ENCODE data around the gene KCNS3.

Gene KCNS3

GRCh38 chr2:17910980-17911379 lies 32.5 kb downstream of the KCNS3 start:
- Mint-ChIP-seq H3K4me1 (ENCODE audit: low read depth) (no peaks in the 10 kb centered on the region), H3K4me3 (no peak overlapping the region), H3K9me3 (no peaks in the 10 kb centered on the region), H3K36me3 (ENCODE audit: low read depth) (no peaks in the 10 kb centered on the region), H3K27ac (no peak overlapping the region), H3K27me3 (ENCODE audit: low read depth) (peaks cover 3% of the 10 kb centered on the region)

- Mint-ChIP-seq H3K4me1 (ENCODE audit: low read depth) (no peaks in the 10 kb centered on the region), H3K9me3 (no peaks in the 10 kb centered on the region), H3K36me3 (ENCODE audit: low read depth) (no peaks in the 10 kb centered on the region), H3K4me3 (no peak overlapping the region), H3K27ac (no peak overlapping the region), H3K27me3 (ENCODE audit: low read depth) (peaks cover 3% of the 10 kb centered on the region)
Measured at GRCh38 chr2:17911491-17912260, 33.2 kb downstream of the KCNS3 start.

- H3K4me1 Mint-ChIP-seq (ENCODE audit: low read depth) = no peaks in the 10 kb centered on the region
- H3K36me3 Mint-ChIP-seq (ENCODE audit: low read depth) = no peaks in the 10 kb centered on the region
- peaks cover 3% of the 10 kb centered on the region for H3K27me3 Mint-ChIP-seq (ENCODE audit: low read depth)
- H3K27ac Mint-ChIP-seq = no peak overlapping the region
- H3K9me3 Mint-ChIP-seq = no peaks in the 10 kb centered on the region
- no peak overlapping the region for H3K4me3 Mint-ChIP-seq
Measured at GRCh38 chr2:17912266-17912691, 33.8 kb downstream of the KCNS3 start.

- Mint-ChIP-seq H3K27me3 (ENCODE audit: low read depth) (peaks cover 3% of the 10 kb centered on the region), H3K27ac (no peak overlapping the region), H3K36me3 (ENCODE audit: low read depth) (no peaks in the 10 kb centered on the region), H3K4me1 (ENCODE audit: low read depth) (no peaks in the 10 kb centered on the region), H3K9me3 (no peaks in the 10 kb centered on the region), H3K4me3 (no peak overlapping the region)
Measured at GRCh38 chr2:17915099-17915498, 36.6 kb downstream of the KCNS3 start.

GRCh38 chr2:17915811-17916518 lies 37.5 kb downstream of the KCNS3 start:
- Mint-ChIP-seq H3K9me3 (no peaks in the 10 kb centered on the region), H3K4me3 (no peak overlapping the region), H3K27ac (no peak overlapping the region), H3K36me3 (ENCODE audit: low read depth) (no peaks in the 10 kb centered on the region), H3K4me1 (ENCODE audit: low read depth) (no peaks in the 10 kb centered on the region), H3K27me3 (ENCODE audit: low read depth) (peaks cover 3% of the 10 kb centered on the region)

- Mint-ChIP-seq H3K4me3 (no peak overlapping the region), H3K4me1 (ENCODE audit: low read depth) (no peaks in the 10 kb centered on the region), H3K36me3 (ENCODE audit: low read depth) (no peaks in the 10 kb centered on the region), H3K27me3 (ENCODE audit: low read depth) (peaks cover 3% of the 10 kb centered on the region), H3K9me3 (no peaks in the 10 kb centered on the region), H3K27ac (no peak overlapping the region)
Measured at GRCh38 chr2:17916584-17916983, 38.1 kb downstream of the KCNS3 start.

DNA sequence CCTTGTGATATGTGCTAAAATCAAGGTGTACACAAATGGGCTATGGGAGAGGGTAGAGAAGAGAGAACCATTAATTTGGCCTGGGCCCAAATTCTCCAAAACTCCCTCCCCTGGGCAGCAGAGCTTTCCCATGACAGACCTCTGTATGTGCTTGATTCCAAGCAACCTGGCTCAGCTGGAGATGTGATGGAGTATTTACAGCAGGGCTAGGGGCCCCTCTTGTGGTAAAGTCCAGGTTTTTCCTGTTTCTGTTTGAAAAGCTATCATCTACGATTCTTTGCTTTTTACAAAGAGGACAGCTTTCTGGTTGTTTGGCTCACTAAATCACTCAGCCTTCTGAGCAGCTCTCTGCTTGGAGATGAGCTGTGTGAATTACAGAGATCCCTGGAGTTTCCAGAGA lies 40.3 kb downstream of the KCNS3 start:
- Mint-ChIP-seq H3K4me1 (ENCODE audit: low read depth) (no peaks in the 10 kb centered on the region), H3K27ac (no peak overlapping the region), H3K9me3 (no peaks in the 10 kb centered on the region), H3K36me3 (ENCODE audit: low read depth) (no peaks in the 10 kb centered on the region), H3K27me3 (ENCODE audit: low read depth) (peaks cover 3% of the 10 kb centered on the region), H3K4me3 (no peak overlapping the region)

DNA sequence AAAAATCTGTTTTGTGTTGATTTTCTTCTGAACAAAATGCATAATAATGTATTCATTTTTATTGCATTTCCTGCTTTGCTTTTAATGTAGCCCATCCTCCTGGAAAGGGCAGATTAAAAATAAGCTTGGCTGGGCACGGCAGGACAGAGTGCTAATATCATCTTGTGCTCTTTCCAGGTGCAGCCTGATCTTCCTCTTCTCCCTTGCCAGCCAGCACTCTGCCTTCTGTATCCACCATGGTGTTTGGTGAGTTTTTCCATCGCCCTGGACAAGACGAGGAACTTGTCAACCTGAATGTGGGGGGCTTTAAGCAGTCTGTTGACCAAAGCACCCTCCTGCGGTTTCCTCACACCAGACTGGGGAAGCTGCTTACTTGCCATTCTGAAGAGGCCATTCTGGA lies 52.3 kb downstream of the KCNS3 start:
- no peak overlapping the region for H3K4me3 Mint-ChIP-seq
- no peaks in the 10 kb centered on the region for H3K9me3 Mint-ChIP-seq
- H3K27ac Mint-ChIP-seq = no peak overlapping the region
- no peaks in the 10 kb centered on the region for H3K36me3 Mint-ChIP-seq (ENCODE audit: low read depth)
- no peaks in the 10 kb centered on the region for H3K4me1 Mint-ChIP-seq (ENCODE audit: low read depth)
- no peaks in the 10 kb centered on the region for H3K27me3 Mint-ChIP-seq (ENCODE audit: low read depth)

DNA sequence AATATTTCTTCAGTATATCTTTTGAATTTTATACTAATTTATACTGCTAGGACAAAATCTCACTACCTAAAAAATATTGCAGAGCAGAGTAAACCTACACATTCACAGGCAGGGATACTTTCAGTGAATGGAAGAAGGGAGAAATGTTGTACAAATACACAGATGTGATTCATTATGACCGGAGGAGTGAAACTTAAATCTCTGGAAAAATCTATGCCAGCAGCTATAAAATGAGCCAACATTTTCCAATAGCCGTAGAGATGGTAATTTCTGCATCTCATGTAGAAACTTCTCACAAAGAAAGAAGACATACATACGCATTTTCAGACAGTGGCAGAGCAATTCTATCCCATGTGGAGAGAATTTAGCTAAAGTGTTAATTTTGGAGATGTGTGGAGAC lies 54.8 kb downstream of the KCNS3 start:
- no peaks in the 10 kb centered on the region for H3K27me3 Mint-ChIP-seq (ENCODE audit: low read depth)
- H3K4me3 Mint-ChIP-seq = no peak overlapping the region
- no peaks in the 10 kb centered on the region for H3K36me3 Mint-ChIP-seq (ENCODE audit: low read depth)
- no peaks in the 10 kb centered on the region for H3K4me1 Mint-ChIP-seq (ENCODE audit: low read depth)
- no peak overlapping the region for H3K27ac Mint-ChIP-seq
- no peaks in the 10 kb centered on the region for H3K9me3 Mint-ChIP-seq

DNA sequence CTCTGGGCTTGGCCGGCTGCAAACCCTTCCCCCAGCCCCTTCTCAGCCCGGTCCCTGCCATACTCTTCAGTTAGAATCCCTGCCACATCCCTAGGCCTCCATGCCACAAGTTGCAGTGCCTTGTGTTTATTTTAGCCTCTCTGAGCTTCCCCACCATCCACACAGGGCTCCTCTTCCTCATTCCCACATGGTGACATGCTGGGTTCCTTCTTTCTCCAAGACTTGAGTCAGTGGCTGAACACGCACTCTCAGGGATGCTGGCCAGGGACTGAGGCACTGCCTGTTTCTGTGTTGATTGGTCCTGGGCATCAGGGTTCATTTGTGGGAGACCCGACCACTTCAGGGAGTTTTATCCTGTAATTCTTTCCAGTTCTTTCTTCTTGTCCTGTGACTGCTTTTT lies 56.3 kb downstream of the KCNS3 start:
- Mint-ChIP-seq H3K27me3 (ENCODE audit: low read depth) (no peaks in the 10 kb centered on the region), H3K27ac (no peak overlapping the region), H3K4me3 (no peak overlapping the region), H3K9me3 (no peaks in the 10 kb centered on the region), H3K36me3 (ENCODE audit: low read depth) (no peaks in the 10 kb centered on the region), H3K4me1 (ENCODE audit: low read depth) (no peaks in the 10 kb centered on the region)

DNA sequence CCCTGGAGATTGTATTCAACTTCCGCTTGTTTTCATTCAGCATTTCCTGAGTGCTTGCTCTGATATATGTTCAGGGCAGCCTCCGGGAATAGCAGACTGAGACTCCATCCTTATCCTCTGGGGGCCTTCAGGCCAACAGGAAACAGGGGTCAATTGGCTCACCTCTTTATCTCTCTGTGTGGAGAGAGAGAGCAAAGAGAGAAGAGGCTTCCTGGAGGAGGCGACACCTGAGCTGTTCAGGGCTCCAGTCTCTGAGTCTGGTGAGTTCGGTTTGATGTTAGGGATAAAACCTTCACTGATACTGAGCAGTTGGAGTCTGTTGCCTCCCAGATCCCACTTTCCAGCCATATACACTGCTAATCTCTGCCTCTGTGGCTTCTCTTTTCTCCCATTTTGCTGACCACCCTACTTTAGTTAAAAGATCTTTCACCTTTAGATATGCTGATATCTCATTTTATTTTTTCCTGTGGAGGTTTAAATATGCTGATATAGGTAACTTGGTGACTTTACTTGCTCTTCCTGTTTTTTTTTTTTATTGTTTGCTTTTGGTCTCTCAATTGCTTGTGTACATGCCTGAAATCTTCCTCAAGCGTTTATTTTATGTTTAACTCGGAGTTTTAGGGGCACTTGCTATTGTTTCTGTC lies 56.9 kb downstream of the KCNS3 start:
- Mint-ChIP-seq H3K4me3 (no peak overlapping the region), H3K4me1 (ENCODE audit: low read depth) (no peaks in the 10 kb centered on the region), H3K9me3 (no peaks in the 10 kb centered on the region), H3K27me3 (ENCODE audit: low read depth) (no peaks in the 10 kb centered on the region), H3K36me3 (ENCODE audit: low read depth) (no peaks in the 10 kb centered on the region), H3K27ac (no peak overlapping the region)

GRCh38 chr2:17936599-17936998 lies 58.1 kb downstream of the KCNS3 start:
- H3K27ac Mint-ChIP-seq = no peak overlapping the region
- no peaks in the 10 kb centered on the region for H3K36me3 Mint-ChIP-seq (ENCODE audit: low read depth)
- H3K4me1 Mint-ChIP-seq (ENCODE audit: low read depth) = no peaks in the 10 kb centered on the region

GRCh38 chr2:17940091-17940630 lies 61.7 kb downstream of the KCNS3 start:
- H3K27me3 Mint-ChIP-seq (ENCODE audit: low read depth) = no peaks in the 10 kb centered on the region
- no peaks in the 10 kb centered on the region for H3K9me3 Mint-ChIP-seq
- H3K27ac Mint-ChIP-seq = no peak overlapping the region
- H3K4me1 Mint-ChIP-seq (ENCODE audit: low read depth) = no peaks in the 10 kb centered on the region
- H3K4me3 Mint-ChIP-seq = no peak overlapping the region
- H3K36me3 Mint-ChIP-seq (ENCODE audit: low read depth) = no peaks in the 10 kb centered on the region

More at GRCh38 chr2:17936599-17936998, 58.1 kb downstream of the KCNS3 start:
- H3K4me3 Mint-ChIP-seq = no peak overlapping the region
- no peaks in the 10 kb centered on the region for H3K27me3 Mint-ChIP-seq (ENCODE audit: low read depth)
- H3K9me3 Mint-ChIP-seq = no peaks in the 10 kb centered on the region

- H3K27ac Mint-ChIP-seq = no peak overlapping the region
- no peaks in the 10 kb centered on the region for H3K27me3 Mint-ChIP-seq (ENCODE audit: low read depth)
- H3K4me1 Mint-ChIP-seq (ENCODE audit: low read depth) = no peaks in the 10 kb centered on the region
Measured at GRCh38 chr2:17943444-17943843, 65.0 kb downstream of the KCNS3 start.

DNA sequence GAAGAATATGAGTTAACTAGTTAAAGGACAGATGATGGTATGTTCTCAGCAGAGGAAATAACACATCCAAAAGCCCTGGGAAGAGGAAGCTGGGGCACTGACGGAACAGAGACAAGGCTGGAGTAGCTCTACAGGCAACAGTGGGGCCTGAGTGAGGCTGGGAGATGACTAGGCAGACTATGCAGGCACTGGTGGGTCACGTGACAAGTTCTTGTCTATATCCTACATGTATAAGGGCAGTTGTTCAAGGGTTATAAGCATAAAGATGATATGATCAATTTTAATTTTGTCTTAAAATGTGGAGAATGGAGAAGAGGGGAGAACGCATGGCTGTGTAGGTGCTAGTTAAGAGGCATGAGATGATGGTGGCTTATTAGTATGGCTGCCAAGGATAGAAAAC lies 68.6 kb downstream of the KCNS3 start:
- H3K36me3 Mint-ChIP-seq (ENCODE audit: low read depth) = no peaks in the 10 kb centered on the region
- no peaks in the 10 kb centered on the region for H3K4me1 Mint-ChIP-seq (ENCODE audit: low read depth)
- no peaks in the 10 kb centered on the region for H3K9me3 Mint-ChIP-seq
- no peak overlapping the region for H3K4me3 Mint-ChIP-seq
- no peak overlapping the region for H3K27ac Mint-ChIP-seq
- no peaks in the 10 kb centered on the region for H3K27me3 Mint-ChIP-seq (ENCODE audit: low read depth)

More at GRCh38 chr2:17943444-17943843, 65.0 kb downstream of the KCNS3 start:
- Mint-ChIP-seq H3K36me3 (ENCODE audit: low read depth) (no peaks in the 10 kb centered on the region), H3K9me3 (no peaks in the 10 kb centered on the region), H3K4me3 (no peak overlapping the region)
